ENCODE results near the gene INPP5A. TPM values are rescaled to one million over a fixed set of nuclear protein-coding genes. Genes with fewer than 3 reads are reported as not detected.
A peak's percentile ranks its signal among the peaks of the same experiment; 100 is the strongest.

INPP5A gene
- total RNA-seq, 1 donor from 2014 or later: 105 TPM

DNA sequence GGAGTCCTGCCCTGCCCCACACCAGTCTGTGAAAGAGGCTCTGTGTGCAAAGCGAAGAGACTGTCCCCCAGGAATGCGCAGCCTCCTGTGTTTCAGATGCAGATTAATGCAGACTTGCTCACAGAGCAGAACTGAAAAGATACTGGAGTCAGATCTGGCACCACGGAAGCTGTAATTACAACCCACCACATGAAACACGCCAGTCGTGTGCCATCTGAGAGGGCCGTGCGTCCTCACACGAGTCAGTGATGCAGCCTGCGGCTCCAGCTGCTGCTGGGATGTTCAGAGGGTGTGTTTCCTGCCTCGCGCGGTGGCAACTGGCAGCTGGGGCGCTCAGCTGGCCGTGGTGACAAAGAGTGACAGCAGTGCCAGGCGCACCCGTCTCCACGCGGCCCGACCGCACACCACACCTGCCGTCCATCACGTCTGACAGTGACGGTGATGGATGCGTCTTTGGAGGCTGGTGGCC lies 198.4 kb downstream of the INPP5A start:
- Histone ChIP-seq H3K4me3 (no peak overlapping the region), H3K36me3 (peaks cover 18% of the 10 kb centered on the region), H3K4me1 (peaks cover 20% of the 10 kb centered on the region), H3K9me3 (replicated peaks) (no peaks in the 10 kb centered on the region), H3K27me3 (ENCODE audit: low read depth) (no peaks in the 10 kb centered on the region), H3K27ac (replicated peaks) (no peak overlapping the region)
- no peak for DNase-seq
- TF ChIP-seq, protein P1, sequence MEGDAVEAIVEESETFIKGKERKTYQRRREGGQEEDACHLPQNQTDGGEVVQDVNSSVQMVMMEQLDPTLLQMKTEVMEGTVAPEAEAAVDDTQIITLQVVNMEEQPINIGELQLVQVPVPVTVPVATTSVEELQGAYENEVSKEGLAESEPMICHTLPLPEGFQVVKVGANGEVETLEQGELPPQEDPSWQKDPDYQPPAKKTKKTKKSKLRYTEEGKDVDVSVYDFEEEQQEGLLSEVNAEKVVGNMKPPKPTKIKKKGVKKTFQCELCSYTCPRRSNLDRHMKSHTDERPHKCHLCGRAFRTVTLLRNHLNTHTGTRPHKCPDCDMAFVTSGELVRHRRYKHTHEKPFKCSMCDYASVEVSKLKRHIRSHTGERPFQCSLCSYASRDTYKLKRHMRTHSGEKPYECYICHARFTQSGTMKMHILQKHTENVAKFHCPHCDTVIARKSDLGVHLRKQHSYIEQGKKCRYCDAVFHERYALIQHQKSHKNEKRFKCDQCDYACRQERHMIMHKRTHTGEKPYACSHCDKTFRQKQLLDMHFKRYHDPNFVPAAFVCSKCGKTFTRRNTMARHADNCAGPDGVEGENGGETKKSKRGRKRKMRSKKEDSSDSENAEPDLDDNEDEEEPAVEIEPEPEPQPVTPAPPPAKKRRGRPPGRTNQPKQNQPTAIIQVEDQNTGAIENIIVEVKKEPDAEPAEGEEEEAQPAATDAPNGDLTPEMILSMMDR (IDR thresholded peaks at IDR 0.05; ENCODE audit: borderline replicate concordance): no peak
- intact Hi-C loops (cut with micrococcal nuclease): no loop called here

- H3K27ac ChIP-seq (replicated peaks): peak overlapping the region; percentile 55
- H3K4me3 ChIP-seq: no peak overlapping the region
- DNase-seq: peak; percentile 62
- intact Hi-C loops (cut with micrococcal nuclease): no loop called here
- no peaks in the 10 kb centered on the region for H3K27me3 ChIP-seq (ENCODE audit: low read depth)
- no peaks in the 10 kb centered on the region for H3K9me3 ChIP-seq (replicated peaks)
- peaks cover 20% of the 10 kb centered on the region for H3K4me1 ChIP-seq
- peaks cover 16% of the 10 kb centered on the region for H3K36me3 ChIP-seq
- TF ChIP-seq, protein P1 (IDR thresholded peaks at IDR 0.05; ENCODE audit: borderline replicate concordance): no peak
Measured at GRCh38 chr10:132737390-132738048, 199.9 kb downstream of the INPP5A start.

GRCh38 chr10:132738454-132739224 lies 201.1 kb downstream of the INPP5A start:
- no peaks in the 10 kb centered on the region for H3K27me3 ChIP-seq (ENCODE audit: low read depth)

DNA sequence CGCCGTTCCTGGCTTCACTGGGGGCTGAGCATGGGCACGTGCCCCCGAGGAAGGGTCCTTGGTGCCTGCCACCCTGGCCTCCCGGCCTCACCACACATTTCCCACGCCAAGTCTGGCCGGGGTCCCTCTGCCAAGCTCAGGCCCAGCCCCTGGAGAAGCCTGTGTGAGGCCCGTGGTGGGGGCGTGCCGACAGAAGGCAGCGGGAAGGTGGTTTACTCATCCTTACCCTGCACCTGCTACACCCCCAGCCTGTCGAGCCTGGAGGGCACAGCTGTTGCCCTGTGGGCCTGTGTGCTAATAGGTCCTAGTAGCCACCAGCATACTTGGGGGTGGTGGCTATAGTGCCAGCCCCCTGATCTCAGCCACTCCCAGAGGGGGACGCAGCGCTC lies 201.6 kb downstream of the INPP5A start:
- DNase-seq: no peak
- H3K27me3 ChIP-seq (ENCODE audit: low read depth): no peaks in the 10 kb centered on the region
- TF ChIP-seq, protein P1 (IDR thresholded peaks at IDR 0.05; ENCODE audit: borderline replicate concordance): no peak
- no peak overlapping the region for H3K27ac ChIP-seq (replicated peaks)
- H3K4me3 ChIP-seq: no peak overlapping the region
- intact Hi-C loops (cut with micrococcal nuclease): no loop called here
- H3K4me1 ChIP-seq: peaks cover 20% of the 10 kb centered on the region
- H3K36me3 ChIP-seq: peaks cover 4% of the 10 kb centered on the region
- no peaks in the 10 kb centered on the region for H3K9me3 ChIP-seq (replicated peaks)

More at GRCh38 chr10:132738454-132739224, 201.1 kb downstream of the INPP5A start:
- DNase-seq: no peak
- intact Hi-C loops (cut with micrococcal nuclease): no loop called here
- no peak overlapping the region for H3K4me3 ChIP-seq
- H3K27ac ChIP-seq (replicated peaks): peak overlapping the region; percentile 55
- peaks cover 20% of the 10 kb centered on the region for H3K4me1 ChIP-seq
- H3K36me3 ChIP-seq: peaks cover 9% of the 10 kb centered on the region
- TF ChIP-seq, protein P1 (IDR thresholded peaks at IDR 0.05; ENCODE audit: borderline replicate concordance): no peak
- H3K9me3 ChIP-seq (replicated peaks): no peaks in the 10 kb centered on the region

DNA sequence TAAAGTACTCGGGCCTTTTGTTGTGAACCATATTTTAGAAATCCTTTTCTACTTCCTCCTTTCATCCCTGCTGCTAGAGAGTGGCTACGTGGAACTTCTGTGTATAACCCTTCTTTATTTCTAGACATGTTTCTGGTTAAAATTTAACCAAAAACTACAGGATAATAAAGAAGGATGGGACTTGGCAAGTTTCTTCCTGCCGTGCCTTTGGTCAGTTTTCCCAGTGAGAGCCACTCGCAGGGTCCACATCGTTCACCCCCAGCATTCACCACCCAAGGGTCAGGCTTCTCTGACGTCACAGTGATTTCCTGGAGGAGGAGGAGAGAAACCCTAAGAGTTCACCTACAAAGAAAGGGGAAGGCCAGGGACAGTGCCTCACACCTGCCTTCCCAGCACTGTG lies 203.0 kb downstream of the INPP5A start:
- no peaks in the 10 kb centered on the region for H3K36me3 ChIP-seq
- H3K4me1 ChIP-seq: peaks cover 20% of the 10 kb centered on the region
- H3K27me3 ChIP-seq (ENCODE audit: low read depth): no peaks in the 10 kb centered on the region
- TF ChIP-seq, protein P1 (IDR thresholded peaks at IDR 0.05; ENCODE audit: borderline replicate concordance): no peak
- no peak for DNase-seq
- H3K27ac ChIP-seq (replicated peaks): no peak overlapping the region
- H3K4me3 ChIP-seq: no peak overlapping the region
- intact Hi-C loops (cut with micrococcal nuclease): no loop called here
- H3K9me3 ChIP-seq (replicated peaks): no peaks in the 10 kb centered on the region

Data from left ventricle myocardium inferior (tissue), 1 donor.